EL (cell line): ENCODE results near the gene CDH24.

Experiments used
- DNase-seq: peaks from one replicate; pipeline ENCODE4 v3.0.0-alpha.2; 2016

CDH24 gene

DNA sequence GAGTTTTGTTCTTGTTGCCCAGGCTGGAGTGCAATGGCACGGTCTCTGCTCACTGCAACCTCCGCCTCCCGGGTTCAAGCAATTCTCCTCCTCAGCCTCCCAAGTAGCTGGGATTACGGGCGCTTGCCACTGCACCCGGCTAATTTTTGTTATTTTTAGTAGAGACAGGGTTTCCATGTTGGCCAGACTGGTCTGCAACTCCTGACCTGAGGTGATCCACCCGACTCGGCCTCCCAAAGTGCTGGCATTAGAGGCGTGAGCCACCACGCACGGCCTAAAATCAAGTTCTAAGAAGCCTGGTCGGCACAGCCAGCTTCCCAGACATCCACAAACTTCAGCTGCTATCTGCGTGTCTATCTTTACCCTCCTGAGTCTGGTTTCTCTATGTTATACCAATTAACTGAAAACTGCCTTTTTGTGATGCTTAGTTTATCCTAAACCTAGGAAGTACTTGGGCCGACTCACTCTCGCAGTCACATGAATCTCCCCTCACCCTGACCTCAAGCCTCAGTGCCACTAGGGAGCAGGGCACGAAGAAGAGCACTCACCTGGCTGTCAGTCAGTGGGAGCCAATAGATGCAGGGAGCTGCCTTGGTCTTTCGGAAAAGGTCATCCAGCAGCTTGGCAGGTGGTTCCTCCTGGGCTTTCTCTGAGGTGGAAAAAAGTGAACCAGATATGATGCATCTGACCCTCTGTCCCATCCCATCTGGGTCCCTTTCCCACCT is 3.4 kb upstream of the CDH24 start:
- DNase-seq: no peak

DNA sequence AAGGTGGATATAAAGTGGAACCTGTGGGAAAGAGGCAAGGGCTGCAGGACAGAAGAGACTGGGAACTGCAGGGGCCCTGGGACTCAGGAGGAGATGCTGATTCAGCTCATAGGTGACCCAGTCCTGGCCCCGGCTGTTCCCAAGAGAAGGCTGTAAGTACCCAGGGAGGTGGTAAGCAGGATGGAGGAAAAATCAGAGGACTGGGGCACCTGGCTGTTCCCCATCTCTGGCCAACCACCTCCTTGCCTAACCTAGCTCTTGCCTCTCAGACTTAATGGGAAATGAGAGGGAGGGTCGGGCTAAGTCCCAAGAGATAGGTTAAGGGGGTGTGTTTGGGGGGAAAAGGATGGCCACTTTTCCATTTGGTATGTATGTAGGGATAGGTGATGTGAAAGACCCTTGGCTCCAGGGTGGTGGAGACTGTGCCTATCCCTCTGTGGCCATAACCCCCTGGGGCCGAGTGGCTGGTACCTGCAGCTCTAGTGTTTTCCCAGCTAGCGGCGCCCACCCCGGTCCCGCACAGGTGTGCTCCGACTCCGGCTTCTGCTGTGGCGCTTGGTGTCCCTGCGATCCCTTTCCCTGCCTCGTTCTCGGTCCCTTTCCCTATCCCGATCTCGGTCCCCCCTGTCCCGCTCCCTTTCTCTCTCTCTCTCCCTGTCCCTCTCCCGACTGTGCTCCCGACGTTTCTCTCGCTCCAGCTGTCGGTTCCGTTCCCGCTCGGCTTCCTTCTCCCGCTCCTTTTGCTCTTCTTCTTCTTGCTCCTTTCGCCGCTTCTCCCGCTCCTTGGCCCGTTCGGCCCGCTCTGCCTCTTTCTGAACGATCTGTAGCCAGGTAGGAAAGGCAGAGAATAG is 1.6 kb upstream of the CDH24 start:
- peak; percentile 21 for DNase-seq

DNA sequence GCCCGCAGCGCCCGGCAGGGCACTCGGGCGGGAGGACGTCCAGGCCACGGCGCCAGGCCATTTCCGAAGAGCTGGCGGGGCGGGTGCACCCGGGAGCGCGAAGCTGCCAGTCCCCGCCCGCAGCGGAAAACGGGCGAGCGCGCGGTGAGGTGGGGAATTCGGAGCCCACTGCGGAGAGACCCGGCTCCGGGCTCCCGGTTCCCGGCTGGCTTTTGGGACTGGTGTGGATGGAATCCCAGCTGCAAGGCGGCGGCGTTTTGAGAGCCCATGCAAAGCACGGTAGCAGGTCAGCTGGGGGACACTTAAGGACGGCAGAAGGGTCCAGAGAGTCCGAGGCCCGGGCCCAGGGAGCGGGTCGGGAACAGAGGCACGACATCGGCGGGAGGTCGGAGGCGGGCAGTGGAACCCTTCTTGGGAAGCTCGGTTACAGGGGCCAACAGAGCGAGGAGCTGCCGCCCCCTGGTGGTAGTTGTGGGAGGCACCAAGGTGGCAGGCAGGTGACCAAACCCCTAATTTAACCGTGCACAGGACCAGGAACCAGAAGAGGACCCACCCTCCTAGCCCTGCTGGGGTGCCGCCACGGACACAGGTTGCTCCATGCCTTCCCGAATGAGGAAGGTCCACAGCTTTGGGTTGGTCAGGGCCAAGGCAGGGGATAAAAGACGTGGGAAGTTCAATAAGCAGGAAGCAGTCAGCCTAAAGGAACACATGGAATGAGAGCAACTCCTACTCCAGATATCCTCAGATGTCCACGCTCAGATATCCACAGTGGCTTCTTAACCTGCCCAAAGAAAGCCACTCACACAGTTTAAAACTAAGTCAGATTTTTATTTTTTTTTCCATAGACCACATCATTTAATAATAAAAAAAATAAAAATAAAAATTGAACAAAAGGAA is 685 bp upstream of the CDH24 start:
- peak; percentile 88 for DNase-seq

DNA sequence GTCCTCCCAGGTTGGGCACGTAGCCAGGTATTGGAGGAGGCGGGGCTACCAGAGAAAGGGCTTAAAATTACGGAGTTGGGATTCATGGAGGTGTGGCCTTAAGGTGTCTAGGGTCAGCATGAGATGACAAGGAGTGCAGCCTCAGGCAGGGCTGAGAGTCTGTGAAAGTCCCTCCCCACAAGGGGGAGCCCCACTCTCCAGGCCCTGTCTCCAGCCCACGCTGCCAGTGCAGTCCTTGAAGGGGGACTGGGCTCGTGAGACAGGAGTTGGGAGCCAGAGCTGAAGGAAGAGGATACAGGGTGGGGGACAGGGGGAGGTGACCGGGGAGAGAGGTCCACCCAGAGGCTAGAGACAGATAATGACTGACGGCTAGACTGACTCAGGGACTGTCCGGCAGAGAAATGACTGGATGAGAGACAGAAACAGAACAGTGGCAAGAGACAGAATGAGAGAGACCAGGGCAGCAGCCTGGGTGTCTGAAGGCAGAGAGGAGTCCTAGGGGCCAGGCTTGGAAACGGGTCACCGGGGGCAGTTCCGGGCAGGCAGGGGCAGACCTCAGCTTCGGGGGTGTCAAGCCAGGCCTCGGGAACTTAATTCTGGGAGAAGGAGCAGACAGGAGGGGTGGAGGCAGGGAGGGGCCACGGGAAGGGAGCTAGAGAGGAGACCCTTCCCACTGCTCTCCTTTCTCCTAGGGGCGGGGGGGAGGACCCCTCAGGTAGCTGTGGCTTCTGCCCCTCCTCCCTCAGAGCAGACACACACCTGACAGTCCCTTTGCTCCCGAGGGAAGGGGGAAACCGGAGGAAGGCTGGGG is 970 bp downstream of the CDH24 start:
- DNase-seq: peak; percentile 82

DNA sequence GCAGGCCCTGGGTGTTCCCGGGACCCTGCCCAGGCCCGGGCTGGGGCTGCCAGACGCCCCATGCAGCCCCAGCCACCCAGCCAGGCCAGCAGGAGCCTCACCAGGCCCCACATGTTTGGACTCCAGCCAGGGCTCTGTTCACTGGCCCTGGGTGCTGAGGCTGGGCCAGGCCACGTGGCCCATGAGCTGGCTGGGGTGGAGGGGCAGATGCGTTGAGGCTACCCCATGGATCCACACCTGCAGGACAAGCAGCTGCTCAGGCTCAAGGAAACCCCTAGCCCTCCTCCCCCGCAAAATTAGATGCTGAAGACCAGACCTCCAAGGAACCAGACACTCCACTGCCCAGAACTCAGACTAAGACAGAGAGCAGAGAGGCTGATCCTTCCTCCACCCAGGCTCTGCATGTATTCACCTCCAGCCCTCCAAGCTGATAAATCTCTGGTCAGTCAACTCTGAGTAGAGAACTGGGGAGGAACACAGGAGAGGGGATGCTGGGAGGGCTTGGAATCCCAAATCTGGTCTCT is 1.6 kb downstream of the CDH24 start:
- DNase-seq: peak; percentile 58

DNA sequence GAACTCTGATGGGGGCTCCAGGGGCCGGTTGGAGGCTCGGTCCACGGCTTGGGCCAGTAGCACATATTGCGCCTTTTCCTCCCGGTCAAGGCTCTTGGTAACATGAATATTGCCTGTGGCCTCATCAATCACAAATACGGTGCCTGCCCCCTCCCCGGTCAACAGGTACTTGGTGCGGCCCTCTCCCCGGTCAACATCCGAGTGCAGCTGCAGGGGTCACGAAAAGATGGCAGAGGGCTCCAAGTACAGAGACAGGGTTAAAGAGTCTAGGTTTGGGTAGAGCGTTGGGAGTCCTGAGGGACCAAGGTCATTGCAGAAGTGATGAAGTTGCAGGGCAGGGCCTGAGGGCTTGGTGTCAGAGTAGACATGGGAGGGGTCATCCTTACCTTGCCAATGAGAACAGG is 2.2 kb downstream of the CDH24 start:
- no peak for DNase-seq

DNA sequence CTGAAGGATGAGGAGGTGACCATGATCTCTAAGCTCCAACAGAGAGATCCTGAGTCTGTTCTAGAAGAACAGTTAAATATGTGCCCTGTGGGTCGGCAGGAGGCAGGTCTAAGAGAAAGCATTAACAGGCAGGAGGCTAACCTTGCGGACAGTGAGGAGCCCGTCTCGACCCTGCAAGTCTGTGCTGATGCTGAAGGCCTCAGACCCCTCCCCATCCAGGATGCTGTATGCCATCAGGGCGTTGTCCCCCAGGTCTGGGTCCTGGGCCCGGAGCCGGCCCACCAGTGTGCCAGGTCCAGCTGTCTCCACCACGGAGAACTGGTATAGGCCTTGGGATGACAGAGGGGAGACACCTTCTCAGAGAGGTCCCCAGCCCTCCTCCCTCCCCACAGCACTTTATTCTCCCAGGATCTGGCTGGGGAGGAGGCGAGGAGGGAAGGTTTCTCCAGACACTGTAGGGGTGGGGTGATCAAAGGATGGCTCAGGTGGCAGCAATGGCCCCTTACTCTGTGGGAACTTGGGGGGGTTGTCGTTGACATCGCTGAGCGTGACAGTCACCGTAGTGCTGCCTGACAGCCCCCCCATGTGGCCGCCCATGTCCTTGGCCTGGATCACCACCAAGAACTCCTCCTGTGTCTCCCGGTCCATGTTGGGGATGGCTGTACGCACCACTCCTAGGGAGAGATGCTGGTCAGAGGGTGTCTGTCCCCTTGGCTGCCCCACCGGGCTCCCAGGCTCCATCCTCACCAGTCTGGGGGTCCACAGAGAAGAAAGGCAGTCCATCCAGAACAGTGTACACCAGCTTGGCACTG is 3.1 kb downstream of the CDH24 start:
- DNase-seq: no peak

DNA sequence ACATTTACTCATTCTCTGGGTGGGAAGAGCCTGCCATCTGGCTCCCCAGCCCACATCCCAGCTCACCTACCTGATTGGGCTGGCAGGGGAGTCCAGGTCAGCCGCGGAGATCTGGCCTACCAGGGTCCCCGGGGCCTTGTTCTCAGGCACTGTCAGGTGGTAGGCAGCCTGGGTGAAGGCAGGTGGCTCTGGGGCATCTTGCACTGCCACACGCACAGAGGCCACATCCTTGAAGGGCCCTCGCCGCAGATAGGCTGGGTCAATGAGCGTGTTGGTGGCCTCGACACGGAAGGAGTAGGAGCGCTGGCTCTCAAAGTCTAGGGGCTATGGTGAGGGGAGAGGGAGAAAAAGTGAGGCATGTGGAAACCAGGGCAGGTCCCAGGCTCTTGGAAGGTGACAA is 3.9 kb downstream of the CDH24 start:
- DNase-seq: no peak

DNA sequence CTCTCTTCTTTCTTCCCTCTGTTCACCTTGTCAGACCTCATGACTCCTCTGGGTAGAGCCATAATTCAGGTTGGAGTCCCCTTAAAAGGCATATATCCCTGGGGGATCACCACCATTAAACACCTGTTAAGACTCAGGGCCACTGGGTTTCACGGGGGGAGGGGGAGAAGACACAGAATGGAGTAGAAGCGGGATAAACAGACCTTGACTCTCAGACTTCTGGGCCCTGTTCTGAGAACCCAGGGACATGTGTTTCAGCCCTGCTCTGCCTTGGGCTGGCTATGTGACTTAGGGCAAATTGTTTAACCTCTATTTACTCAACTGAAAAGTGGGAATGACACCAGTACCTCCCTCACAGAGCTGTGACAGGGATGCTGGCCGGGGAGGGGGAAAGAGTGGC is 4.6 kb downstream of the CDH24 start:
- DNase-seq: no peak

DNA sequence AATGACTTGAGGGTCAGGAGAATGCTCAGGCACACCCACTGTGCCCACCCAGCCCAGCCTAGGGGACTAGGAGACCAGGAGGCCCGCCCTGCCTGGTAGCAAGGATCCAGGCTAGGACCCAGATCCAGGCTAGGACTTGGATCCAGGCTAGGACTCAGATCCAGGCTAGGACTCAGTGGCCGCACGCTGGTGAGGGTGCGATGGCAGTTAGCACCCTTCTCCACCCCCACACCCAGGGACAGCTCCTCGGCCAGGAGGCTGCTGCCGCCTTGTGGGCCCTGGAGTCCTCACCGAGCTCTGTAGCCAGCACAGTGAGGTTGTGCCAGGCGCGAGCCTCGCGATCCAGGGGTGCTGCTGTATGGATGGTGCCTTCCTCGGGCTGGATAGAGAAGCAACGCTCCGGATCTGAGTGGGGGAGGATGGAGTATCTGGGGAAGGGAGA is 5.1 kb downstream of the CDH24 start:
- DNase-seq: no peak

DNA sequence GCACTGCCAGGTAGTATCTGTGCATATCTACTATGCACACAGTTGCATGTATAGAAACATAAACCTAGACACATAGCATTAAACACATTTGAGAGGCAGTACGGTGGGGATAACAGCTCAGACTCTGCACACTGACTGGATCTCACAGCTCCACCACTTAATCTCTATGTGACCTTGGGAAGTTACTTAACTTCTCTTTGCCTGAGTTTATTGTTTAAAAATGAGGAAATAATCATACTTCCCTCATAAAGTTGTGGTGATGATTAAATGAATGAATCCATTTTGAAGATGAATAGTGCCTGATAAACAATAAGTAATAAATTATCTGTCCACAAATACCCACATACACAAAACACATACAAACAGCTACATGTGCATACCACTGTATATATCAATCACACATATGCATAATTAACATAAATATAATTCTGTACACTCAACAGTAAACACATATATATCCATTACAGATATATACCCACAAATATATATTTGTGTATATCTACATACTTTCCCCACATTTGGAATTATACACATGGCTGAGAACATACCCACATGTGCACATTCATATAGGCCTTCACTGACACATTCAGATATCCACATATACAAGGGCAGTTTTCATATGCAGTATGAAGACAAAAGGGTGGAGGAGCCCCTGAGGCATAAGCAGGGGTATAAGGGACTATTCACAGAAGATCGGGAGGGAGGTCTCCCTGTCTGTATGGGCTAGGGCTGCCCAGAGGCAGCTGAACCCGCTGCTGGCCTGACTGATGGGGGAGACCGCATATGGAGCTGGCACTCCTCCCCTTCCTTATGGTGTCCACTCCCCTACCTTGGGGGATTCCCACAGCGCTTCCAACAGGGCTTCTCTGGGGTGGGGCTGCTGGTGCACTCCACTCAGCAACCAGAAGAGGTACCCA is 5.9 kb downstream of the CDH24 start:
- no peak for DNase-seq

DNA sequence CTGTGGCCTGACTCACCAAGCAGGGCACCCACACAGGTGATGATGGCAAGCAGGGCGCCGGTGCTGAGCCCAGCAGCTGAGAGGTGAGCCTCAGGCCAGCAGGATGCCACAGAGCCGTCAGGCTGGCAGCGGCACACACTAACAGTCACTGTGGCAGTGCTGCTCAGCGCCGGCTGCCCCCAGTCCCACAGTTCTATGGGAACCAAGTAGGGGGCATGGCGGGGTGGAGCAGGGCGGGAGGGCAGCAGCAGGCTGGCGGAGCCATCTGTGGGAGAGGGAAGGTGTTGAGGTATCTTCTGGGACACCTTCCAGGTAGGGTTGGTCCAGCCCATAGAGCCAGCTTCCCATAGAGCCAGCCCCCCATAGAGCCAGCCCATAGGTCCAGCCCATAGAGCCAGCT is 8.3 kb downstream of the CDH24 start:
- DNase-seq: no peak

DNA sequence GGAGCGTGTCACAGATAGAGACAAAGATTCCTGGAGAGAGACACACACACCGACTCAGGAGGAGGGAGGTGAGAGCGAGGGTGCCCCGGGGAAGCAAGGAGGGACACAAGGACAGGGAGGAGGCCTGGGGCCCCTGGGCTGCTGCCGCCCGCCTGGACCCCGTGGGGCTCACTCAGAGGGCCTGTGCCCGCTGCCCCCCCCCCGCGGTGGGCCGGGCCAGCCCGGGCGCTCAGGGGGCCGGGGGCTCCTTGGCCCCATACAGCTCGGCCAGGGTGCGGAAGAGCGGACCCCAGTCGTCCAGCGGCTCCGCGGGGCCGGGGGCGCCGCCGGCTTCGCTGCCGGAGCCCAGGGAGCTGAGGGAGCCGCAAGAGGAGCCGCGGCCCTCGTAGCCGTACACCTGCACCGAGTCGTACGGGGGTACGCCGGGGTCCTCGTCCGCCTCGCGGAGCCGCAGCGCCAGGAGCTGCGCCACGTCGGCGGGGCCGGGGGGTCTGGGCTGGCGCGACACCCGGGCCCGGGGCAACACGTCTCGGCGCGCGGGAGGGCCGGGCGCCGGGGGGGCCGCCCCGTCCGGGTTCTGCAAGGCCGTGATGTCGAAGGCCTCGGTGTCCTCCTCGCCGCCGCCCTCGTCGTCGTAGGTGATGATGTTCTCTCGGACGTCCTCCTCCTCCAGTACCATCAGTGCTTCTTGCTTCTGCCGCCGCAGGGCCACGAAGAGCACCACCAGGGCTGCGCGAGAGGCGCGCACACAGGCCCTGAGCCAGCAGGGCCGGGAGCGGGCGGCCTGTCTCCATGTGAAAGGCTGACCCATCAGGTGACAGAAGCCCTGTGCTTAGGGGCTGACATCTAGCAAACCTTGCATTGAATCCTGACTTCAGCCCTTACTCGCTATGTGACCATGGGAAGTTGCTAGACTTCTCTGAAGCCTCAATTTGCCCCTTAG is 9.3 kb downstream of the CDH24 start:
- no peak for DNase-seq

DNA sequence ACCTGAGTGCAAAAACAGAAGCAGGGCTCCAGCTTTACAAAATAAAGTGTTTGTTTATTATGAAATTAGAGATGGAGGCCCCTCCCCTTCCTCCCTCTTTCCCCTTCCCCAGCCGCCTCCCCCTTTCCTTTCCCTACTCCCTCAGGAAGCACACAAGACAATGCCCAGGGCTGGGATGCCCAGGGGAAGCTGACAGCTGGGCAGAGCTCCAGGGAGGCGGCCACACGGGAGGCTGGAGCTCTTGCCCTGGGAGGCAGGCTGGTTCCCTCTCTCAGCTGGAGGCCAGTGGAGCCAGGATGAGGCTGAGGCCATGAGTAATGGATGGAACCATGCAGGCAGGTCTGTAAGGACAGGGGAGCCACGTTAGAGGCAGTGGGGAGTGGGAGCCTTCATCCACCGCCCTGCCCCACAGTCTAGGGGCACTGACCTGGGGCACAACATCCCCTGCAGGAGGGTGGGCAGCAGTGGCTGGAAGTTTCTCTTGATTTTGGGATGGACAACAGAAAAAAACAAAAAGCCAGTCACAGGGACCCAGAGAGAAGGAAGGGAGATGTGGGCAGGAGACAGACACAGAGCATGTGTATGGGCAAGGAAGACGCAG is 10.2 kb downstream of the CDH24 start:
- DNase-seq: peak; percentile 31

DNA sequence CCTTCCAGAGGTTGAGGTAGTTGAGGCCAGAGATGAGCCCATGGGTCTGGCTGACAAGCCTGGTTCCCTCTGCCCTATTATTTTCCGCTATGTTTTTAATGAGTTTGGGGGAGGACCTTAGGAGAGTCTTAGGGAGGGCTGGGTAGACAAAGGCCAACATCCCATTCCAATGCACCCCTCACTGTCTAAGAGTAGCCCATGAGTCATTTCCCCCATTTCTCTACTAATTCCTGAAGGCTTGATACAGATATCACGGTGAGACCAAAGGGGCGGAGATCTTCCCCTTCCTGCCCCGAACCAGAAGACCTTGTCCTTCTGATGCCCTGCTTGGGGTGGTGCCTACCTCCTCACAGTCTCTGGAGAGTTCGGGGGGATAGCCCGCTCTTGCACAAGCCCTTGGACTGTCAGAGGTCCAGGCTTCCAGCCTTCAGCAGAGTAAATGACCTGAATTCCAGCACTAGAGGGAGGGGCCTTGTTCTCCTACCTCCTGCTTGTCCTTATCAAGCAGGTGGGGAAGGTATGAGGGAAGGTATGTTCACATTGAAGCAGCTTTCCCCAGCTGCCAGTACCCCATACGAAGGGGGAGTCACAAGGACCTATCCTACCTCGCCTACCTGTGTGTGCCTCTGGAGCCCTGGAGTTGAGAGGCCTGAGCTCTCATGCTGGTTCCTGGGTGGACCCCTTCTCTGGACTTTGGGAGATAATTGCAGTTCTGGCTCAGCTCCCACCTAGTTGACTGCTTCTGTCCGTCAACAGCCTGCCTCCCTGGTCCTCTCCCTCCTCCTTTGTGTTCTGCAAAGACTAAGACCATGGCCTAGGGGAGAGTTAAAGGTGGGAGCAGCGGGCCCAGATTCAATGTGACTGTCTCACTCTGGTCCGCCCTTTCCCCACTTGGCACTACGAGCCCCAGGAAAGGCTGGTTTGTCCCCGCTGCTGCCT is 11.6 kb downstream of the CDH24 start:
- DNase-seq: peak; percentile 32

DNA sequence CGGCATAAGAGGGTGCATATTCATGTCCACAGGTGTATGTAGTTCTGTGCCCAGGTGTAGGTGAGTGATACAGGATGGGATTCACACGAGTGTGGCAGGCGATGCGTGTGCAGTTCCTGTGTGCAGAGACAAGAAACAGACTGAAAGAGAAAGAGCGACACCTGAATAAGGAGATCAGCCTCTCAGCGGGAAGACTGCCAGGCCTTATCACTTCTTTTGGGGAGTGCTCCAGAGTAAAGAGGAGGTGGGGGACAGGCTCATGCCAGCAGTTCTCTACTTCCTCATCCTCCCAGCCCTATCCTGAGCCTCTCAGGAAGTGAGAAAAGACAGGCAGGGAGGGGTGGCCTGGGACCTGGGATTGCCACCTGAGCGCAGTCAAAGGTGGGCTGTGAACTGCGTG is 12.5 kb downstream of the CDH24 start:
- DNase-seq: no peak

DNA sequence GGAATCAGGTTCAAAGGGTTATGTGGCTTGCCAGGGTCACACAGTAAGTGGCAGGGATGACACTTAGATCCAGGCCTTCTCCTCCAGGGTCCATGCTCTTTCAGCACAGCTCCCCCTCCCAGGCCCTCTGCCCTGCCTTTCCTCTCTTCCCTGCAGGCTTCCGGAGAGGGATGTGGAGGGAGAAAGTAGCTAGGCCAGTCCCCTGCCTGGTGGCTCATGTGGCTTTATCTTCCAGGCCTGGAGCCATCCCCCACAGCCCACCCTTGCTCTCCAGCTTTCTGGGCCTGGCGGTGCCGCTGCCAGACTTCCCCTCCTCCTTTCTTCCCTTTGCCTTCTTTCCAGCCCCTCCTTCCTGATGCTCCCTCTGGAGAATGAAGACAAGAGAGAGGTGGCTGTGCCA is 13.6 kb downstream of the CDH24 start:
- no peak for DNase-seq
